Neural cell (in vitro differentiated cells): ENCODE measurements around the gene IWS1. TPM values are rescaled to one million over a fixed set of nuclear protein-coding genes. Genes with fewer than 3 reads are reported as not detected.

Experiments used
- H2AFZ ChIP-seq: fragments of 200-600, 300-800 bp; sonication (generic), shearing (Covaris generic); 2 replicates; pipeline ENCODE4 v1.6.0; 2014; ENCODE audit warnings: low read depth, mild to moderate bottlenecking, antibody characterized with exemption, low read length, moderate library complexity
- H3F3A ChIP-seq: fragments of 200-600 bp; shearing (Covaris generic); 2 replicates; pipeline ENCODE4 v1.6.1; 2016; ENCODE audit warnings: mild to moderate bottlenecking, moderate library complexity, mixed read lengths, antibody characterized with exemption, low read length; ENCODE audit not compliant: insufficient read depth, poor library complexity, severe bottlenecking
- H3K27ac ChIP-seq: fragments of 200-600, 300-800 bp; sonication (generic), shearing (Covaris generic); 2 replicates; pipeline ENCODE4 v1.5.1; 2014; ENCODE audit warnings: mild to moderate bottlenecking, low read length, moderate library complexity
- H3K27me3 ChIP-seq: fragments of 300-800, 200-600 bp; sonication (generic), shearing (Covaris generic); 2 replicates; pipeline ENCODE4 v1.6.0; 2014; ENCODE audit warnings: mild to moderate bottlenecking, low read depth, low read length, moderate library complexity; ENCODE audit not compliant: insufficient read depth
- H3K36me3 ChIP-seq: fragments of 300-800, 200-600 bp; sonication (generic), shearing (Covaris generic); 2 replicates; pipeline ENCODE4 v1.5.1; 2014; ENCODE audit warnings: mild to moderate bottlenecking, antibody characterized with exemption, low read length, moderate library complexity; ENCODE audit not compliant: insufficient read depth
- H3K4me2 ChIP-seq: fragments of 300-800, 200-600 bp; sonication (generic), shearing (Covaris generic); 2 replicates; pipeline ENCODE4 v1.6.0; 2014; ENCODE audit warnings: mild to moderate bottlenecking, low read length
- H3K4me3 ChIP-seq: fragments of 300-800, 200-600 bp; sonication (generic), shearing (Covaris generic); 2 replicates; pipeline ENCODE4 v1.5.1; 2014; ENCODE audit warnings: mild to moderate bottlenecking, low read length, moderate library complexity
- H3K79me2 ChIP-seq: fragments of 200-600 bp; shearing (Covaris generic); replicated peaks from 2 replicates; pipeline ENCODE4 v1.6.0; 2014; ENCODE audit warnings: mild to moderate bottlenecking, low read length, moderate library complexity; ENCODE audit not compliant: insufficient read depth
- H3K9ac ChIP-seq: fragments of 300-800, 200-600 bp; sonication (generic), shearing (Covaris generic); 2 replicates; pipeline ENCODE4 v1.6.1; 2016; ENCODE audit warnings: mild to moderate bottlenecking, low read length, mixed read lengths
- H3K9me2 ChIP-seq: fragments of 200-600 bp; shearing (Covaris generic); 2 replicates; pipeline ENCODE4 v1.6.1; 2016; ENCODE audit warnings: mild to moderate bottlenecking, low read length, mixed read lengths; ENCODE audit not compliant: insufficient read depth
- H3K9me3 ChIP-seq: fragments of 200-600, 300-800 bp; sonication (generic), shearing (Covaris generic); 2 replicates; pipeline ENCODE4 v1.6.1; 2016; ENCODE audit warnings: mild to moderate bottlenecking, mixed run types, low read length, moderate library complexity, mixed read lengths
- H4K20me1 ChIP-seq: fragments of 200-600 bp; shearing (Covaris generic); 2 replicates; pipeline ENCODE4 v1.6.1; 2016; ENCODE audit warnings: mild to moderate bottlenecking, mixed run types; ENCODE audit not compliant: insufficient read depth
- EP300 ChIP-seq: fragments of 450-650 bp; conservative IDR thresholded peaks from 2 replicates; pipeline ENCODE4 v1.6.1; 2014; ENCODE audit warnings: antibody characterized with exemption, mild to moderate bottlenecking, moderate library complexity; ENCODE audit not compliant: poor library complexity, severe bottlenecking
- EZH2 ChIP-seq: fragments of 200-600, 300-800 bp; shearing (Covaris generic), sonication (generic); IDR thresholded peaks from 2 replicates; pipeline ENCODE4 v1.6.1; 2014; ENCODE audit warnings: antibody characterized with exemption, low read length, borderline replicate concordance, mild to moderate bottlenecking; ENCODE audit not compliant: insufficient read depth, poor library complexity, severe bottlenecking
- MXI1 ChIP-seq: fragments of 450-650 bp; conservative IDR thresholded peaks from 2 replicates; pipeline ENCODE4 v1.6.1; 2014; ENCODE audit warnings: antibody characterized with exemption, mild to moderate bottlenecking; ENCODE audit not compliant: poor library complexity, severe bottlenecking
- POLR2AphosphoS5 ChIP-seq: IDR thresholded peaks from 2 replicates; pipeline ENCODE4 v1.6.1; 2012
- RAD21 ChIP-seq: fragments of 450-650 bp; conservative IDR thresholded peaks from 2 replicates; pipeline ENCODE4 v1.6.1; 2014; ENCODE audit warnings: antibody characterized with exemption, mild to moderate bottlenecking, moderate library complexity
- SMC3 ChIP-seq: fragments of 450-650 bp; conservative IDR thresholded peaks from 2 replicates; pipeline ENCODE4 v1.6.1; 2014; ENCODE audit warnings: antibody characterized with exemption, mild to moderate bottlenecking, moderate library complexity; ENCODE audit not compliant: poor library complexity
- TAF1 ChIP-seq: IDR thresholded peaks from 2 replicates; pipeline ENCODE4 v1.6.1; 2012; ENCODE audit warnings: low read depth
- polyA plus RNA-seq: library from polyadenylated mRNA; depleted of rRNA; stranded (reverse); fragments of >200 nt; gene quantifications from 2 replicates; pipeline ENCODE4 v1.2.3, GENCODE V29; 2014
- TF ChIP-seq, protein P1 (sequence below): IDR thresholded peaks from 2 replicates; pipeline ENCODE4 v1.6.1; 2012; ENCODE audit warnings: borderline replicate concordance
- TF ChIP-seq, protein P2 (sequence below): fragments of 450-650 bp; IDR thresholded peaks from 2 replicates; pipeline ENCODE4 v1.5.1; 2014; ENCODE audit warnings: antibody characterized with exemption, mild to moderate bottlenecking, moderate library complexity; ENCODE audit not compliant: poor library complexity, severe bottlenecking

Gene IWS1
- polyA plus RNA-seq, 1 donor from 2014 or later, result 49.3 TPM

DNA sequence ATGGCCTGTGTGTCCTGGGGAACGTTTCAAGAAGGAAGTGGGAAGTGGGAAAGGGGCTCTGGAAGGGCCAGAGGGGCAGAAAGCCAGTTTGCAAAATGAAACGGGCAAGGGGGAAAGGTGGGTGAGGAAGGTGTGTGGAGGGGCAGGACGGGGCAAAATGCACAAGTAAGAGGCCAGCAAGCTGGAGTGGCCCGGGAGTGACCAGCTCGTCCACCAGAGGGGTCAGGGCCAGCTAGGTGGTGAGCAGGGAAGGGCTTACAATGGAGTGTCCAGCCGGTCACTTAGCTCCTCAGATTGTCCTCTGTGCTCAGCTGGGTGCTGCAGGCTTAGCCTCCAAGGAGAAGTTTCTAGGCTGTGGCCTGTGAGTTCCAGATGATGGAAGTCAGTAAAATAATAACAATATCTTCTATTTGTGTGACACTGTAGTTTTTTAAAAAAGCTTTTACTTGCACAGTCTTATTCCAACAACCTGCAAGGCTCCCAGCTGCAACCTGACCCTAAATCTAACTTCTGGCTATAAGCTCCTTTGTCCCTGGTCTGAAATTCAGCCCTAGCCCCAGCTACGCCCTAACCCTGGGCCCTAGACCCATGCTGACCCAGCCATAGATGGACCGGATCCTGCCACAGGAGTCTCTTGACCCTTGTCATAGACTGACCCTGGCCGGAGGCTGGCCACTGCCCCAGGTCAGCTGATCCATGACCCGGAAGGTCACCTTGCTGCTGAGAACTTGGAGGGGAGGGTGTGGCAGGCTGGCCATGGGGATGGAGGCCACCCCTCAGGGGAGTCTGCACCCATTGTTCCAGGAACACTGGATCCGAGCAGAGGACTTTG is 38.4 kb upstream of the IWS1 start:
- H3K27ac ChIP-seq, result no peak overlapping the region
- H4K20me1 ChIP-seq, result no peaks in the 10 kb centered on the region
- H3K4me2 ChIP-seq, result no peak overlapping the region
- no peaks in the 10 kb centered on the region for H3K9me3 ChIP-seq
- no peaks in the 10 kb centered on the region for H3K9me2 ChIP-seq
- no peaks in the 10 kb centered on the region for H3K36me3 ChIP-seq
- no peak overlapping the region for H3K9ac ChIP-seq
- H2AFZ ChIP-seq, result no peak overlapping the region
- no peak overlapping the region for H3K4me3 ChIP-seq
- H3K27me3 ChIP-seq, result no peaks in the 10 kb centered on the region
- no peaks in the 10 kb centered on the region for H3F3A ChIP-seq
- TF ChIP-seq EP300, result no peak
- no peak for TF ChIP-seq RAD21
- no peak for TF ChIP-seq EZH2
- H3K79me2 ChIP-seq, result no peaks in the 10 kb centered on the region

DNA sequence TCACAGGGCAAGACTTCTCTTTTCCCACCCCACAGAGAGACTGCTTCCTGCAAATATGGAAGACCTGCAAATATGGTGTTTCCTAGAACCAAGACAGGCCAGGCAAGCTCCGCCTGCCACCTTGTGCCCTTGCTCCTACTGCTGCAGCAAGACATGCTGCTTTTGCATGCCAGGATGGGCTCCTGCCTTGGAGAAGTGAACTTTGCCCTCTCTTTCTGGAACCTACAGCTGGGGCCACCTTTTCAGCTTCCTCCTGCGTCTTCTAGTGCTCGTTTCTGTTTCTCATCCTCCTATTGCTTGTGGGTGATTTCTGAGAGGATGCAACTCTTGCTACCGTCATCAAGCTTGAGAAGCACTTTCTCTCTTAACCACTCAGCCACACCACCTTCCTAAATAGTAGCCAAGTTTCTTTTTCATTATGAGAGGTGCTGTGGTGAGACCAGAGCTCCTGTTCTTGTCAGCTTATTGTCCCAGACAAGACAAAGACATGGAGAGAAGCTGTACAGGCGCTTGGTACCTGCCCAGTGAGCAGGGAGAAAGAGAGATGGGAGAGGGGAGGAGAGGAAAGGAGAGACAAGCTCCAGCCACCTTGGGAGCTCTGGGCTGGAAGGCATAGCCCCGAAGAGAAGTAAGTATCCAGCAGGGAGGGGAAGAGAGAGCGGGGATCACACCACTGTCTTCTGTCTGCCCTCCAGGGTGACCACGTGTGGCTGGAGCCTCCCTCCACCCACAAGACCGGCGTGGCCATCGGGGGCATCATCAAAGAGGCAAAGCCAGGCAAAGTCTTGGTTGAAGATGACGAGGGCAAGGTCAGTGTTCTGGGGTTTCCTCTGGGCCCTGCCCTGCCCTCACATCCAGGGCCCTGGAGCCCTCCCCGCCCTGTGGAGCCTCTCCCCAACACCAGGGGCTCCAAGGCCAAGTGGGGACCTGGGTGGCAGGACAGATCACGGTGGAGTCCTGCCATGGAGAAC is 37.5 kb upstream of the IWS1 start:
- H3K4me2 ChIP-seq, result no peak overlapping the region
- no peaks in the 10 kb centered on the region for H3K79me2 ChIP-seq
- no peak overlapping the region for H3K27ac ChIP-seq
- no peak overlapping the region for H3K4me3 ChIP-seq
- H2AFZ ChIP-seq, result no peak overlapping the region
- no peaks in the 10 kb centered on the region for H4K20me1 ChIP-seq
- no peaks in the 10 kb centered on the region for H3K36me3 ChIP-seq
- no peaks in the 10 kb centered on the region for H3K9me2 ChIP-seq
- TF ChIP-seq TAF1, result no peak
- no peak for TF ChIP-seq RAD21
- H3K9me3 ChIP-seq, result no peaks in the 10 kb centered on the region
- no peak overlapping the region for H3K9ac ChIP-seq
- H3K27me3 ChIP-seq, result no peaks in the 10 kb centered on the region
- no peaks in the 10 kb centered on the region for H3F3A ChIP-seq

DNA sequence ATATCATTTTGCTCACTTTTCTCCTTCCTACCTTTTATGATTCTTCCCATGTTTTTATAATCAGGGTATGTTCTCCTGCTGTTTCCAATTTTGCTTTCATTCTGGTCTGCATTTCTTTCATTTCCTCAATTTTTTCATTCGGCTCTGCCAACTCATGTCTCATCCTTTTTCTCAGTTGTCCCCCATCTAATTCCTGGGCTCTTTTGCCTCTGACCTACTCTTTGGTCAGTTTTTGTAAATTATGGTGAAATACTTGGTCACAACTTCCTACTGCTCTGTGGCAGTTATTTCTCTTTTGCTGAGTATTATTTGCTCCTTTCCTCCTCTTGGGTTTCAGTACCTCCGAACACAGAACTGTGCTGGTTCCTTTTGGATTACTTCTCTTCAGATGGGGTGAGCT is 36.6 kb upstream of the IWS1 start:
- no peak overlapping the region for H3K4me3 ChIP-seq
- no peak overlapping the region for H3K4me2 ChIP-seq
- no peaks in the 10 kb centered on the region for H4K20me1 ChIP-seq
- no peaks in the 10 kb centered on the region for H3F3A ChIP-seq
- no peaks in the 10 kb centered on the region for H3K27me3 ChIP-seq
- TF ChIP-seq RAD21 (no peak), EP300 (no peak), TAF1 (no peak), SMC3 (no peak), POLR2AphosphoS5 (no peak), EZH2 (no peak), MXI1 (no peak)
- TF ChIP-seq, protein P1, sequence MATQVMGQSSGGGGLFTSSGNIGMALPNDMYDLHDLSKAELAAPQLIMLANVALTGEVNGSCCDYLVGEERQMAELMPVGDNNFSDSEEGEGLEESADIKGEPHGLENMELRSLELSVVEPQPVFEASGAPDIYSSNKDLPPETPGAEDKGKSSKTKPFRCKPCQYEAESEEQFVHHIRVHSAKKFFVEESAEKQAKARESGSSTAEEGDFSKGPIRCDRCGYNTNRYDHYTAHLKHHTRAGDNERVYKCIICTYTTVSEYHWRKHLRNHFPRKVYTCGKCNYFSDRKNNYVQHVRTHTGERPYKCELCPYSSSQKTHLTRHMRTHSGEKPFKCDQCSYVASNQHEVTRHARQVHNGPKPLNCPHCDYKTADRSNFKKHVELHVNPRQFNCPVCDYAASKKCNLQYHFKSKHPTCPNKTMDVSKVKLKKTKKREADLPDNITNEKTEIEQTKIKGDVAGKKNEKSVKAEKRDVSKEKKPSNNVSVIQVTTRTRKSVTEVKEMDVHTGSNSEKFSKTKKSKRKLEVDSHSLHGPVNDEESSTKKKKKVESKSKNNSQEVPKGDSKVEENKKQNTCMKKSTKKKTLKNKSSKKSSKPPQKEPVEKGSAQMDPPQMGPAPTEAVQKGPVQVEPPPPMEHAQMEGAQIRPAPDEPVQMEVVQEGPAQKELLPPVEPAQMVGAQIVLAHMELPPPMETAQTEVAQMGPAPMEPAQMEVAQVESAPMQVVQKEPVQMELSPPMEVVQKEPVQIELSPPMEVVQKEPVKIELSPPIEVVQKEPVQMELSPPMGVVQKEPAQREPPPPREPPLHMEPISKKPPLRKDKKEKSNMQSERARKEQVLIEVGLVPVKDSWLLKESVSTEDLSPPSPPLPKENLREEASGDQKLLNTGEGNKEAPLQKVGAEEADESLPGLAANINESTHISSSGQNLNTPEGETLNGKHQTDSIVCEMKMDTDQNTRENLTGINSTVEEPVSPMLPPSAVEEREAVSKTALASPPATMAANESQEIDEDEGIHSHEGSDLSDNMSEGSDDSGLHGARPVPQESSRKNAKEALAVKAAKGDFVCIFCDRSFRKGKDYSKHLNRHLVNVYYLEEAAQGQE, result no peak
- TF ChIP-seq, protein P2, sequence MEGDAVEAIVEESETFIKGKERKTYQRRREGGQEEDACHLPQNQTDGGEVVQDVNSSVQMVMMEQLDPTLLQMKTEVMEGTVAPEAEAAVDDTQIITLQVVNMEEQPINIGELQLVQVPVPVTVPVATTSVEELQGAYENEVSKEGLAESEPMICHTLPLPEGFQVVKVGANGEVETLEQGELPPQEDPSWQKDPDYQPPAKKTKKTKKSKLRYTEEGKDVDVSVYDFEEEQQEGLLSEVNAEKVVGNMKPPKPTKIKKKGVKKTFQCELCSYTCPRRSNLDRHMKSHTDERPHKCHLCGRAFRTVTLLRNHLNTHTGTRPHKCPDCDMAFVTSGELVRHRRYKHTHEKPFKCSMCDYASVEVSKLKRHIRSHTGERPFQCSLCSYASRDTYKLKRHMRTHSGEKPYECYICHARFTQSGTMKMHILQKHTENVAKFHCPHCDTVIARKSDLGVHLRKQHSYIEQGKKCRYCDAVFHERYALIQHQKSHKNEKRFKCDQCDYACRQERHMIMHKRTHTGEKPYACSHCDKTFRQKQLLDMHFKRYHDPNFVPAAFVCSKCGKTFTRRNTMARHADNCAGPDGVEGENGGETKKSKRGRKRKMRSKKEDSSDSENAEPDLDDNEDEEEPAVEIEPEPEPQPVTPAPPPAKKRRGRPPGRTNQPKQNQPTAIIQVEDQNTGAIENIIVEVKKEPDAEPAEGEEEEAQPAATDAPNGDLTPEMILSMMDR, result no peak
- H3K27ac ChIP-seq, result no peak overlapping the region
- H3K36me3 ChIP-seq, result no peaks in the 10 kb centered on the region
- H3K9ac ChIP-seq, result no peak overlapping the region
- no peaks in the 10 kb centered on the region for H3K9me2 ChIP-seq
- no peak overlapping the region for H2AFZ ChIP-seq
- H3K9me3 ChIP-seq, result no peaks in the 10 kb centered on the region
- H3K79me2 ChIP-seq, result no peaks in the 10 kb centered on the region
